Ishikawa (cell line): Measurements from ENCODE around the gene LUZP4.

ENCODE experiments used
- CEBPB ChIP-seq: IDR thresholded peaks from 2 replicates; pipeline ENCODE4 v1.6.1; 2012
- CREB1 ChIP-seq: IDR thresholded peaks from 2 replicates; pipeline ENCODE4 v1.6.1; 2012; ENCODE audit warnings: low read depth
- EGR1 ChIP-seq: IDR thresholded peaks from 2 replicates; pipeline ENCODE4 v1.6.1; 2012
- EP300 ChIP-seq: IDR thresholded peaks from 2 replicates; pipeline ENCODE4 v1.6.1; 2012; ENCODE audit warnings: borderline replicate concordance
- FOXM1 ChIP-seq: IDR thresholded peaks from 2 replicates; pipeline ENCODE4 v1.6.1; 2012; ENCODE audit warnings: low read depth, borderline replicate concordance
- MAX ChIP-seq: IDR thresholded peaks from 2 replicates; pipeline ENCODE4 v1.6.1; 2012
- NFIC ChIP-seq: IDR thresholded peaks from 2 replicates; pipeline ENCODE4 v1.6.1; 2012
- RAD21 ChIP-seq: IDR thresholded peaks from 2 replicates; pipeline ENCODE4 v1.6.1; 2012; ENCODE audit warnings: low read depth
- REST ChIP-seq: IDR thresholded peaks from 2 replicates; pipeline ENCODE4 v1.6.1; 2012; ENCODE audit warnings: low read depth, mild to moderate bottlenecking
- TAF1 ChIP-seq: IDR thresholded peaks from 2 replicates; pipeline ENCODE4 v1.6.1; 2012; ENCODE audit warnings: low read depth, mild to moderate bottlenecking
- TCF12 ChIP-seq: IDR thresholded peaks from 2 replicates; pipeline ENCODE4 v1.6.1; 2012; ENCODE audit warnings: low read depth
- TEAD4 ChIP-seq: IDR thresholded peaks from 2 replicates; pipeline ENCODE4 v1.6.1; 2012
- USF1 ChIP-seq: IDR thresholded peaks from 2 replicates; pipeline ENCODE4 v1.6.1; 2012
- YY1 ChIP-seq: IDR thresholded peaks from 2 replicates; pipeline ENCODE4 v1.6.1; 2012; ENCODE audit warnings: low read depth
- ZBTB7A ChIP-seq: IDR thresholded peaks from 2 replicates; pipeline ENCODE4 v1.6.1; 2012; ENCODE audit warnings: low read depth

Gene LUZP4

GRCh38 chrX:115311139-115311538 lies 21.6 kb downstream of the LUZP4 start:
- no peak for TF ChIP-seq MAX
- no peak for TF ChIP-seq TAF1
- TF ChIP-seq CREB1, result no peak
- TF ChIP-seq EP300, result no peak
- no peak for TF ChIP-seq TEAD4
- no peak for TF ChIP-seq EGR1
- no peak for TF ChIP-seq CEBPB
- no peak for TF ChIP-seq FOXM1
- no peak for TF ChIP-seq TCF12
- TF ChIP-seq USF1, result no peak
- TF ChIP-seq NFIC, result no peak
- TF ChIP-seq YY1, result no peak
- no peak for TF ChIP-seq REST
- no peak for TF ChIP-seq RAD21
- TF ChIP-seq ZBTB7A, result no peak

DNA sequence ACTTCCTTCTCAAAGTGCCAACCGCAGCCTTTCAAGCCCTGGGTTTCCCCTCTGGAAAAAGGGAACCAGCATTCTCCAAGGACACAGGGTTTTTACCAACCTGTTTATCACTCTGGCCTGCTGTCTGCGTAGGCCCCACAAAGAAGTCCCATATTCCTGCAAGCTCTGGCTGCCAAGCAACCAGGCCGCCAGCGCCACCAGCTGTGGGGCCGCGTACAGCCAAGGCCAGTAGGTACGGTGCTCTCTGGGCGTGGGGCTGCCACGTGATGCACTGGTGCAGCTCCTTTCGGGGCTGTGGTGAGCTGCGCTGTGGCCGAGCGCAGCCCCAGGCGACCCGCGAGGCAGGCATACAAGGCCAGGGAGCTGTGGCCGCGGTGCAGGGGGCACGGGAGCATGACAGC lies 22.1 kb downstream of the LUZP4 start:
- TF ChIP-seq TAF1, result no peak
- no peak for TF ChIP-seq EGR1
- no peak for TF ChIP-seq RAD21
- TF ChIP-seq TCF12, result no peak
- no peak for TF ChIP-seq FOXM1
- TF ChIP-seq REST, result no peak
- TF ChIP-seq ZBTB7A, result no peak
- no peak for TF ChIP-seq CREB1
- TF ChIP-seq USF1, result no peak
- TF ChIP-seq NFIC, result no peak
- no peak for TF ChIP-seq MAX
- TF ChIP-seq CEBPB, result no peak
- no peak for TF ChIP-seq TEAD4
- TF ChIP-seq EP300, result no peak
- TF ChIP-seq YY1, result no peak

DNA sequence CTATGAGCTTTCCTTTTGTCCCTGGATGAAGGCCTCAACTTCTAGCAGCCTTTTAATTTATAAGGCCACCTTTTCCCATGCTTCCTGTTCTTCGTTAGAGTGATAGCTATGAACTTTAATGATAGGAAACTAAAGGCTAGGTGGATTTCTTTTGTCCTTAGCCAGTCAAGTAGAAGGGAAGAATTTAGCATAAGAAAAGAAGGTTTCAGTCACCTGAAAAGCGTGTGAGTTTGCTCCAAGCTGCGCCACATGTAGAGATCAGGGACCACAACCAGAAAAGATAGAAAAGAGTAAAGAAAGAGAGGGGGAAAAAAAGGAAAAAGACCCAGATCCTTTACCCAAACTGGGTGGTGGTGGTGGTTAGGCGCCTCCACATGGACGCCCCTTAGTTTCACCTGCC lies 28.6 kb downstream of the LUZP4 start:
- TF ChIP-seq ZBTB7A, result no peak
- TF ChIP-seq EGR1, result no peak
- no peak for TF ChIP-seq EP300
- TF ChIP-seq CREB1, result no peak
- TF ChIP-seq RAD21, result no peak
- TF ChIP-seq USF1, result no peak
- TF ChIP-seq REST, result no peak
- TF ChIP-seq TEAD4, result no peak
- TF ChIP-seq CEBPB, result no peak
- TF ChIP-seq NFIC, result no peak
- TF ChIP-seq MAX, result no peak
- no peak for TF ChIP-seq FOXM1
- TF ChIP-seq YY1, result no peak
- TF ChIP-seq TCF12, result no peak
- TF ChIP-seq TAF1, result no peak

DNA sequence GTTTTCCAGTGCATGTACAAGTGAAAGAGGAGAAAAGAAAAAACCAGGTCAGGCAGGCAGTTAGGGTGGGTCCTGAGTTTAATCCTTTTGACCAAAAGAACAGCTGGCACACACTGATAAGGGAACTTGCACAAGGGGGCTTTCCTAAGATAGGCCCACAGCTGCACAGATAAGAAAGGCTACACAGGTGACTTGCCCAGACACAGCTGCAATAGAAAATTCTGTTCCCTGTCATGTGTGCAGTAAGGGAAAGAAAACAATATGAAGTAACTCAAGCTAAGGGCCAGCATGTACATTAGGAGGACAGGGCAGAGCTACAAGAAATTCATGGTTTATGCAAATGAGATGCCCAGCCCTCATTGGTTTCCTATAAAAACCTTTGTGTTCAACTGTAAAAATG lies 32.9 kb downstream of the LUZP4 start:
- TF ChIP-seq CEBPB, result no peak
- no peak for TF ChIP-seq CREB1
- no peak for TF ChIP-seq ZBTB7A
- no peak for TF ChIP-seq TEAD4
- TF ChIP-seq NFIC, result no peak
